AG09319 (cell line): Measurements from ENCODE around the gene C1orf159.
"Not testable (repeated sequence)": the region's sequence is repeated elsewhere in the genome, so short reads cannot be mapped to it uniquely, and the experiment has no call there.

Experiments used
- DNase-seq: peaks from one replicate; pipeline ENCODE4 v3.0.0-alpha.2; 2010; ENCODE audit warnings: low read depth; ENCODE audit errors: extremely low read depth
- TF ChIP-seq, protein P1 (sequence below): IDR thresholded peaks from 2 replicates; pipeline ENCODE4 v1.5.1; 2011; ENCODE audit warnings: low read depth, mild to moderate bottlenecking, inconsistent platforms, low read length, moderate library complexity

C1orf159 gene

DNA sequence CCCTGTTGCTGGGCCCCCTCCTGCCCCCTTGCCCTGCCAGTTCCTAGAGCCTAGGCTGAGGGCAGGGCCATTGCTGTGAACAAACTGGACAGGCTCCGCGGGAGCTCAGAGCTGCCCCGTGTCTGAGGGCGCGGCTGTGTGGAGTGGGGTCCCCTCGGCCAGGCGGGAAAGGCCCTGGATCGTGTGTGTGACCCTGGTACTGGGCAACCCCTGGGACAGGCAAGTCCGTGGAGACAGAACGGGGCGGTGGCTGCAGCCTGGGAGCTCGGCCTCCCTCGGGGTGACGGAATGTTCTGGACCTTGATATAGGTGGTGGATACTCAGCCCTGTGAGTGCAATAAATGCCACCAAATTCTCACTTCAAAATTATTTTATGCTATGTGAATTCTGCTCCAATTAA, 27.7 kb upstream of the C1orf159 start:
- TF ChIP-seq, protein P1, sequence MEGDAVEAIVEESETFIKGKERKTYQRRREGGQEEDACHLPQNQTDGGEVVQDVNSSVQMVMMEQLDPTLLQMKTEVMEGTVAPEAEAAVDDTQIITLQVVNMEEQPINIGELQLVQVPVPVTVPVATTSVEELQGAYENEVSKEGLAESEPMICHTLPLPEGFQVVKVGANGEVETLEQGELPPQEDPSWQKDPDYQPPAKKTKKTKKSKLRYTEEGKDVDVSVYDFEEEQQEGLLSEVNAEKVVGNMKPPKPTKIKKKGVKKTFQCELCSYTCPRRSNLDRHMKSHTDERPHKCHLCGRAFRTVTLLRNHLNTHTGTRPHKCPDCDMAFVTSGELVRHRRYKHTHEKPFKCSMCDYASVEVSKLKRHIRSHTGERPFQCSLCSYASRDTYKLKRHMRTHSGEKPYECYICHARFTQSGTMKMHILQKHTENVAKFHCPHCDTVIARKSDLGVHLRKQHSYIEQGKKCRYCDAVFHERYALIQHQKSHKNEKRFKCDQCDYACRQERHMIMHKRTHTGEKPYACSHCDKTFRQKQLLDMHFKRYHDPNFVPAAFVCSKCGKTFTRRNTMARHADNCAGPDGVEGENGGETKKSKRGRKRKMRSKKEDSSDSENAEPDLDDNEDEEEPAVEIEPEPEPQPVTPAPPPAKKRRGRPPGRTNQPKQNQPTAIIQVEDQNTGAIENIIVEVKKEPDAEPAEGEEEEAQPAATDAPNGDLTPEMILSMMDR: no peak
- DNase-seq: no peak

DNA sequence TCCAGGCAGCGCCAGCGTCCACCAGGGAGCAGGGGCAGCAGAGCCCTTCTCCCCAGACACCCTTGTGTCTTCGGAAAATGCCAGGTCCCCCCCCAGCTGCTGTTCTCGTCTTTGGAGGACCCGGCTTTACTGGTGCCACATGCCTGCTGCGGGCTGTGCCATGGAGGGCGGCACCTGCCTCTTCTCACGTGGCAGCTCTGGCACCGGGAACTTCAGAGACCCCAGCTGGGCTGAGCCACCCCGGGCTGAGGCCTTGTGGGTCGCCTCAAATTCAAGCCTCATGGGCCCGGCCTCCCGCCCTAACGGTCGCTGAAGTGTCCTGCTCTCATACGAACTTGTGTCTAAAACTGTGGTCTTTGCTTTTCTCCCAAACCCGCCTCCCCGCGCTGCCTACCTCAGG, 27.0 kb upstream of the C1orf159 start:
- no peak for DNase-seq

DNA sequence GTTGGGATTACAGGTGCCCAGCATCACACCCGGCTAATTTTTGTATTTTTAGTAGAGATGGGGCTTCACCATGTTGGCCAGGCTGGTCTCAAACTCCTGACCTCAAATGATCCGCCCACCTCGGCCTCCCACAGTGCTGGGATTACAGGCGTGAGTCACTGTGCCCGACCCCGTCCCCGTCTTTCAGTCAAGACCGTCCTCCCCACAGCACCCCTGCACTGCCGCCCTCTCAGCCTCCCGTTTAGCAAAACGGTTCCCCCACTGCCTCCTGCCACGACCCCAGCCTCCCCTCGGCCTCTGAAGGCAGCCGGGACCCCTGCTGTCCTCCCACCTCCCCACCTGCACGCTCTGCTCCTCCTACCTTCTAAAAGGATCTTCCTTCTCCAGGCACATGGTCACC, 26.5 kb upstream of the C1orf159 start:
- DNase-seq: not testable (repeated sequence)

More for the DNA sequence above, 27.0 kb upstream of the C1orf159 start:
- TF ChIP-seq, protein P1: no peak

DNA sequence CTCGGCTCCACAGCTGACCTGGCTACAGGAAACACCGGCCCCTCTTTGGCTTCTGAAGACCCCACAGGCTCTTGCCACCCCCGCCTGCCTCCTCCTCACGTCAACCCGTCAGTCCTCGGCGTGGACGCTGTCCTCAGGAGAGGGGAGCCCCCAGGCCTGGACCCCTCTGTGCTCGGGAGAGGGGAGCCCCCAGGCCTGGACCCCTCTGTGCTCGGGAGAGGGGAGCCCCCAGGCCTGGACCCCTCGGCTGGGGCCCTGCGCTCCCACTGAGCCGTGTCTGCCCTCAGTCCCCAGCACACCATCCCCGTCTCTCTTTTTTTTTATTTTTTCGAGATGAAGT, 26.0 kb upstream of the C1orf159 start:
- TF ChIP-seq, protein P1: no peak
- DNase-seq: no peak

DNA sequence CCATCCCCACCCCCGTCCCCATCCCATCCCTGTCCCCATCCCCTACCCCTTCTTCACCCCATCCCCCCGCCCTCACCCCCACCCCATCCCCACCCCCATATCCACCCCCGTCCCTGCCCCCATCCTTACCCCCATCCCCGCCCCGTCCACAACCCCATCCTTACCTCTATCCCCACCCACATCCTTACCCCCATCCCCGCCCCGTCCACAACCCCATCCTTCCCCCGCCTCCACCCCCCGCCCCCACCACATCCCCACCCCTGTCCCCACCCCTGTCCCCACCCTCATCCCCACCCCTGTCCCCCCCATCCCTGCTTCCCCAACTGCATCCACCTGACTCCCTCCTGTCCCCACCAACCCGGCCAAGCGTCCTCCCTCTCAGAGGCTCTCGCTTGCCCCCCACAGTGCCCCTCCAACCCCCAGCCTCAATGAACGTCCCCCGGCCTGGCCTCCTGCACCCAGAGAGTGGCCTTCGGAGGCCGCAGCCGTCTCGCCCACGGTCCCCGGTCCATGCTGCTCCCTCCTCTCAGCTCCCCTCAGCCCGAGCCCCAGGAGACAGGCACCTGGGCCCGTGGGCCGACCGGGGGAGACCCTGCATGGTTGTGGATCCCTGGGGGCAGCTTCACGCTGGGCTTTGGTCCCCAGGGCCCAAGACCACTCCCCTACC, 25.5 kb upstream of the C1orf159 start:
- TF ChIP-seq, protein P1: no peak
- no peak for DNase-seq

DNA sequence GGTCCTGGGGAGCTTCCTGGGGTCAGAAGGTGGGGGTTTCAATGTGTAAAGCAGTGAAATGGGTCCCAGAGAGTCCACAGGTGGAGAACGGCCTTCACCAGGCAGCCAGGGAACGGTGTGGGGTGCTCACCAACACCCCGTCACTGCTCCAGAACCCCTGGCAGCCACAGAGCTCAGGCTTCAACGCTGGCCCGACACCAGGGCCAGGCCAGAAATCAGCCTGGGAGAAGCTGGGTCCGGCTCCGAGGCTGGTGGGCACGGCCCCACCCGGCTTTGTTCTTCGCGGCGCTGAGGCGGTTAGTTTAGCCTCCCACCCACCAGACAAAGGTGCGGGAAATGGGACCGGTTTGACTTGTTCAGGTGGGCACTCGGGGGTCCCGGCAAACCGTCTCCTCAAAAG, 24.8 kb upstream of the C1orf159 start:
- TF ChIP-seq, protein P1: no peak
- DNase-seq: no peak

DNA sequence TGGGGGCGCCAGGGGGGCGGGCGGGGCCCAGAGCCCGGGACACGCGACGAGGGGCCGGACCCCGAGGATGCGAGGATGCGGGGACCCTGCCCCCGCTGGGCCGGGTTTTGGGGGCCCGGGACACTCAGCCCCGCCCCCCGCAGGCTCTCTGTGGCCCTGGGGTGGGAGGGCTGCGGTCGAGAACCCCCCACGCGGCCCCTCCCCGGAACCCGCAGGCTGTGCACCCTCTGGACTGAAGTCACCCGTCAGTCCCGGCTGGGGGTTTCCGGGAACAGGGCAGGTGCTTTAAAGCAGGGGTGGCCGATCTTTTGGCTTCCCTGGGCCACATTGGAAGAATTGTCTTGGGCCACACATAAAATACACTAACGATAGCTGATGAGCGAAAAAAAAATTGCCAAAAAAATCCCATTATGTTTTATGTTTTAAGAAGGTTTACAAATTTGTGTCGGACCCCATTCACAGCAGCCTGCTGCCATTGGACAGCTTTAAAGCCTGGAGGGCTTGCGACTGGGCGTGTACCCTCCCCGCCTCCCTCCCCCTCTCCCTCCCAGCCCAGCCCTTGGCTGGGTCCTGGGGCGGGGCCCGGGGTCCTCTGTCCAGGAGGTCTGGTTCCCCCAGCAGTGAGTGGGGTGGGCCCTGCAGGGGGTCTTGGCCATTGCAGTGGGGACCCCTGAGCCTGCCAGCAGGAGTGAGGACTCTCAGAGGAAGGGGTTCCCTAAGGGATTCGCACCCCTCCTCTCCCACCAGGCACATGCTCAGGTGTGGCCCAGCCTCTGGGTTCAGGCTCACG, 21.6 kb upstream of the C1orf159 start:
- TF ChIP-seq, protein P1: no peak
- DNase-seq: no peak
